HG02884 (cell line): ENCODE results near the gene IFNGR2.
"Not testable (repeated sequence)": the region's sequence is repeated elsewhere in the genome, so short reads cannot be mapped to it uniquely, and the experiment has no call there.

Experiments used
- ATAC-seq: cut with Tn5 transposase; IDR thresholded peaks from one replicate; pipeline ENCODE4 v1.9.1; 2021; ENCODE audit warnings: mild to moderate bottlenecking, moderate library complexity; ENCODE audit not compliant: unreplicated experiment

IFNGR2 gene

DNA sequence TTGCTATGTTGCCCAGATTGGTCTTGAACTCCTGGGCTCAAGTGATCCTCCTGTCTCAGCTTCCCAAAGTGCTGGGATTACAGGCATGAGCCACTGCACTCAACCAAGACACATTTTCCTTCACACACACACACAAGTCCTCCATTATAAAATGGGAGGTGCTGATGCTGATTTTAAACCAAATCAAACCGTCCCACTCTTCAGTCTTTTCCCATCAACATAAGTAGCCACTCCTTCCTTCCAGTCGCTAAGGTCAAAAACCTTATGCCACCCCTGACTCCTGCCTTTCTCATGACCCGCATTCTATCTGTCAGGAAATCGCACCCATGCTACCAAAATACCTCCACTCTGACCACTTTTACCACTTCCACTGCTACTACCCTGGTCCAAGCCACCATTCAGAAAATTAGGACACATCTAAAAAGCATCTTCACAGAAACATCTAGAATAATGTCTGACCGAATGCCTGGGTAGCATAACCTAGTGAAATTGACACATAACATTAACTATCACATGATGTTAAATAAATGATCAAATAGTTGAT is 28.0 kb upstream of the IFNGR2 start:
- ATAC-seq: no peak

DNA sequence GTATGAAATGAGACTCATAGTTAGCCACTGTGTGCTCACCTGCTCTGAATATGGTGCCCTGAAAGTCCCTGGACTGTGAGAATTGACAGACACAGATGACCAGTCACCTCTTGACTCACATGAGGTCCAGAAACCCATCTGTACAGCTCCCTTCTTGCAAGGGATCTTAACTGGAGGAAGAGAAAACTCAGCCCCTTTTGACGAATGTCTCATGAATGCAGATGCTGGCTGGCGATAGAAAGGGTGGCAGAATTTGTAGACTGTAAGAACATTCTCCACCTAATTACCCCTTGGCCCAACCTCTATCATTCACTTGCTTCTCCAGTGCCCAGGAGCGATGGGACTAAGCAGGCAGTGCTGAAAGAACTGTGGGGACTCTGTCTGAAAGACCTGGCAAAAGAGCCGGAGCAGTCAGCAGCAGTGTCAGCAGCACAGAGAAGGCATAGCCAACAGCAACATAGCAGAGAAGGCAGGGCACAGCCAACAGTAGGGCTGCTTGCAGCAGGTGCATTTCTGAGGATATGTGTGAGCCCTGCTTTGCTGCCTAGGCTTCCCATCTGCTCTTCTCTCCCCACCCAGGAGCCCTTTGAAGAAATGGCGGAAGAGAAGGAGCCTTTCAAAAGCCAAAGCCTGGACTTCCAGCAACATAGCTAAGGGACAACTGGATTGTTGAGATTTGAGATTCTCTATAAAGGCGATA is 25.8 kb upstream of the IFNGR2 start:
- ATAC-seq: no peak

DNA sequence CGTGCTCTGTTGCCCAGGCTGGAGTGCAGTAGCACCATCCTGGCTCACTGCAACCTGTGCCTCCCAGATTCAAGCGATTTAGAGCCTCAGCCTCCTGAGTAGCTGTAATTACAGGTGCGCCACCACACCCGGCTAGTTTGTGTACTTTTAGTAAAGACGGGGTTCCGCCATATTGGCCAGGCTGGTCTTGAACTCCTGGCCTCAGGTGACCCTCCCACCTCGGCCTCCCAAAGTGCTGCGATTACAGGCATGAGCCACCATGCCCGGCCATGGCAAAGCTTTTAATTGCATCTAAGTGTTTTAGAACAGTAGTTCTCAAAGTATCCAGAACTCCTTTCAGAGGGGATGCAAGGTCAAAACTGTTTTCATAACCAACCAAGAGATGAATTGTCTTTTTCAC is 25.1 kb upstream of the IFNGR2 start:
- no peak for ATAC-seq

DNA sequence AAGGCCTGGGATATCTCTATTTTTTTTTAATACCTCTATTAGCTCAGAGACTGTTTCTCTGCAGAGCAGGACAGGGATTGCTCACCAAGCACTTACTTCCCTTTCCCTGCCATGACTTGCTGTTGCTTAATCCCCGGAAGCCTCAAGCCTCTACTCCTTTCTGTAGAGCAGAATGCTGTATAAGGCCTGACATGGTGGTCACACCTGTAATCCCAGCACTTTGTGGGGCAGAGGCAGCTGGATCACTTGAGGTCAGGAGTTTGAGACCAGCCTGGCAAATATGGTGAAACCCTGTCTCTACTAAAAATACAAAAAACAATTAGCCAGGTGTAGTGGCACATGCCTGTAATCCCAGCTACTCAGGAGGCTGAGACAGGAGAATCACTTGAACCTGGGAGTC is 23.3 kb upstream of the IFNGR2 start:
- ATAC-seq: not testable (repeated sequence)

DNA sequence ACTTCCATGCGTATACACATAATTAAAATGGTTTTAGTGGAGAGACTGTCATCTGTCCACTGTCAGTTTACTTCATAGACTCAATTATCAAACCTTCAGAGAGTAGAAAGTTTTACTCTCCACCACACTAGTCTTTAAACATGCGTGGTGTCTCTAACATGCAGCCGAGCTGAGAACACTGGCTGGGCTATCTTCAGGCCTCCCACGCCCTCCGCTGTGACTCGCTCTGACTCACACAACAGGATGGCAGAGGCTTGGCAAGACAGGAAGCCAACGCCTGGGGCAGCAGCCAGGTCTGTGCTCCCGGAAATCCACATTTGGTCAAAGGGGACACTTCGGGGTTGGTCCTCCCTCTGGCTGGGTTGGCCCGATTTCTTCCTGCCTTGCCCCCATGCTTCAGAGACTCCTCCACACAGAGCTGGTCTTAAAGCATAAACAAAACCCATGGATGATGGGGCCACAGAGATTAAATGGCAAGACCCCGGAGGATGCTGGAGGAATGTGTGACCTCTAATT is 22.7 kb upstream of the IFNGR2 start:
- peak; percentile 47 for ATAC-seq

DNA sequence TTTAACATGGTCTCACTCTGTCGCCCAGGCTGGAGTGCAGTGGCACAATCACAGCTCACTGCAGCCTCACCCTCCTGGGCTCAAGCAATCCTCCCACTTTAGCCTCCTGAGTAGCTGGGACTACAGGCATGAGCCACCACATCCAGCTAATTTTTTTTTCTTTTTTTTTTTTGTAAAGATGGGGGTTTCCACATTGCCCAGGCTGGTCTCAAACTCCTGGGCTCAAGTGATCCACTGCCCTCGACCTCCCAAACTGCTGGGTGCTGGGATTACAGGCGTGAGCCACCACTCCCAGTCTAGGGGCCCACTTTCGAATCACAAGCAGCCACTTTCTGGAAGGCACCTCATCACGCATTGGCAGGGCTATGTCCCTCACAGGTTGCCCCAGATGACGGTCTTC is 21.8 kb upstream of the IFNGR2 start:
- ATAC-seq: not testable (repeated sequence)

DNA sequence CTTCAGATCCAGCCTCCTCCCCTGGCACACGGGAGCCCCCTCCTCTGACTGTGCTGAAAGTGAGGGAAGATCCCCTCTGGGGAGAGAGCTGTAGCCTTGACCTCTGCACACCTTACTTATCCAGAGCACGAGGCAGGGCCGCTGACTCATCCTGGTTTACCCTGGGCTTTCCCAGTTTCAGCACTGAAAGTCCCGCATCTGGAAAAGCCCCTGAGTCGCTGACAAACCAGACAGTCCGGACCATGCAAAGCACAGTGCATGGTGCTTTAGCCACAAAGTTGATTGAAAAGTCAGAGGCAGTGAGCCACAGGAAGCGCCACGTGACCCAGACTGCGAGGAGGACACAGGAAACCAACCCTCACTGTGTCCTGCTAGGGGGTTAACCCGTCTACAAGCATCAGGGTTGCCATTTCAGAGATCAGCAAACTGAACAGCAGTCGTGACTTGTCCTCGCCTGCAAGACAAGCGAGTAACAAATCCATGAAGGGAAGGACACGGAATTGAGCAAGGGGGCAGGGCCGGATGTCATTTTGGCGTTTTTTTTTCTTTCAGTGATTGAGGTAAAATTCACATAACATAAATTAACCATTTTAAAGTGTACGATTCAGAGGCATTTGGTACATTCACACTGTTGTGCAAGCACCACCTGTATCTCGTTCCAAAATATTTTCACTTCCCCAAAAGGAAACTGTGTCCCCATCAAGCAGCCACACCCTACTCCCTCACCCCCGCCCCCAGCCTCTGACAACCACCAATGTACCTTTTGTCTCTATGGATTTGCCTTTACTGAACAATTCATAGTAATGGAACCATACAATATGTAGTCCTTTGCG is 19.9 kb upstream of the IFNGR2 start:
- ATAC-seq: peak; percentile 74

DNA sequence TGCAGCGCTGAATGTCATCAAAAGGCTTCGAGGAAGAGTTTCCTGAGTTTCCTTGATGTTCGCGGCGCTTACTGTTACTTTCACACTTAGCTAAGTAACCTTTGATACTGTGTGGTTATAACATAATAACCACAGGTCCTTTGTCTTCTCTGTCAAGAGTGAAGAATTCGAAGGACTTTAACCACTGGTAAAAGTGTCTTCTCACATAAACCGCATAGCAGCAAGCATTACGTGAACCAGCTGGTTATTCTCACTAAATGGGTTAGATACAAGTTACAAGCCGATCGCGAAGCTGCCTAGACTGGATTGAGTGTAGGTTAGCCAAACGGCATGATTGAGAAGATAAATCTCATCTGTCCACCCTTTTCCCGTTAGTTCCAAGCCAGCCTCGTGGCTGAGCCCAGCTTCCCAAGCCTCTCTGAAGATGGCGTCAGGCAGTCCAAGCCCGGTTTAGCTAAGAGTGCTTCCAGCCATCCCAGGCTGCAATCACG is 18.3 kb upstream of the IFNGR2 start:
- ATAC-seq: no peak

DNA sequence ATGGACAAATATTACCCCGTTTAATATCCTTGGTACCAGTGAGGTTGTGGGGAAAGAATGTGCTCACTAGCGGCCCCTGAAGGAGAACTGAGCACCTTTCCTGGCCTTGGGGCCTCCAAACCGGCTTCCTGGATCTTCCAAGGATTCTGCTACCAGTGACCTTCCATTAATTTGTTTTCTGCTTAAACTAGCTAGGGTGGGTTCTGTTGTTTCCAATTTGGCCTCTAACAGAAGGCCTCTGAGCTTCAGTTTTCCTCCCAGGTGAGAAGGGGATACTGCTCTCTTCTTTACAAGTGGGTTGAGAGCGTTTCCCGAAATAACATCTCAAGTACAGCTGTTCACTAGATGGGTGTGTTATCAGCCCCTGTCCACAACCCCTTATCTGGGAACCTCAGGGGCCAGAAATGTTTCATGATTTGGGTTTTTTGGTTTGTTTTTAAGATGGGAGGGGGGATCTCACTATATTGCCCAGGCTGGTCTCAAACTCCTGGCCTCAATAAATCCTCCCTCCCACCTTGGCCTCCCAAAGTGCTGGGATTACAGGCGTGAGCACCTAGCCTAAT is 16.9 kb upstream of the IFNGR2 start:
- no peak for ATAC-seq

DNA sequence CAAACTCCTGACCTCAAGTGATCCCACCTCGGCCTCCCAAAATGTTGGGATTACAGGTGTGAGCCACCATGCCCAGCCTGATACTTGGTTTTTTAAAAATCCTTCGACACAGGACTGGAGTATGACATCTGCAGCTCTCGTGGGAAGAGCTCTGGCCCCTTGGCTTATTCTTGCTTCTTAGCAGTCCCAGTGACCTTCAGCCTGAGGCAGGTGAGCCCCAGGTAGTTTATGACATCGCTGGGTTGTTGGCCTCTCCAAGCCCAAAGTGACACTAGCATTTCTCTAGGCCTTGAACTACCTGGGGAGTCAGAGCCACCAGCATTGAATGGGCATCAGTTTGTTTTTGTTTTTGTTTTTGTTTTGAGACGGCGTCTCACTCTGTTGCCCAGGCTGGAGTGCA is 15.9 kb upstream of the IFNGR2 start:
- ATAC-seq: no peak

DNA sequence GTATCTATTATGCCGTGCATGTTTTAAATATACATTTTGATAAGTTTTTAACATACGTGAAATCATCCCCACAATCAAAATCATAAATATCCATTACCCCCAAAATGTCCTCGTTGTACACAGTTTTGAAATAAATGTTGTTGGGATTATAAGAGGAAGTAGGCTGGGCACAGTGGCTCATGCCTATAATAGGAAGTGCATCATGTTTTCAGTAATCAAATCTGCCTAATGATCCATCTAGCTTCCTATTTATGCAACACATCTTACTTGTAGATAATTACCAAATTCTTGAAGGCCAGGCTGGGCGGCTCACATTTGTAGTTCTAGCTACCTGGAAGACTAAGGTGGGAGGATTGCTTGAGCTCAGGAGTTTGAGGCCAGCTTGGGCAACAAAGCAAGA is 15.0 kb upstream of the IFNGR2 start:
- ATAC-seq: no peak

DNA sequence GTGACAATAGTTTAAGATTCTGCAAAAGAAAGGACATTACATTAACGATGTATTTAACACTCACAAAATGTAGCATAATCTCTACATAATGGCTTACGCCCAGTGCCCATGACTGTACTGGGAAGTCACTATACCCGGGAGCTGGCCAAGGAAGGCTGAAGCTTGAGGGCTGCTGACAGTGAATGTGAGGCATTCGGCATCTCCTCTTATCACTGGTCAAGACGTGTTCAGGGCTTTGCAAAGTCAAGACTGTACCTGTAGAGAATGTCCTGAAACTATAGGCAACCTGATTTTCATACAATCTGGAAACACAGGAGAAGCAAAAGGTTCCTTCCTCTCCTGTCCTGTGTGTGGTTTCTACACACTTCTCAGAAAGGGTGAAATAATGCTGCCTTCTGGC is 12.7 kb upstream of the IFNGR2 start:
- no peak for ATAC-seq

DNA sequence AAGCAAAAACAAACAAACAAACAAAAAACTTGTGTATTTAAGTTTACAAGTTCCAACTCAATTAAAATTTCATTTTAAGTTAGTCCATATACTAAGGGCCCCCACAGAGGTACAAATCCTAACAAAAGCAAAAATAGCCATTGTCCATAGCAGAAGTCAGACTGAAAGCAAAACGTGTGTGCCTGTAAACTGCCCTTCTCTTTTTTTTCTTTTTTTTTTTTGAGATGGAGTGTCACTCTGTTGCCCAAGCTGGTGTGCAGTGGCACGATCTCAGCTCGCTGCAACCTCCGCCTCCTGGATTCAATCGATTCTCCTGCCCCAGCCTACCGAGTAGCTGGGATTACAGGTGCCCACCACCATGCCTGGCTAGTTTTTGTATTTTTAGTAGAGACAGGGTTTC is 11.6 kb upstream of the IFNGR2 start:
- no peak for ATAC-seq

DNA sequence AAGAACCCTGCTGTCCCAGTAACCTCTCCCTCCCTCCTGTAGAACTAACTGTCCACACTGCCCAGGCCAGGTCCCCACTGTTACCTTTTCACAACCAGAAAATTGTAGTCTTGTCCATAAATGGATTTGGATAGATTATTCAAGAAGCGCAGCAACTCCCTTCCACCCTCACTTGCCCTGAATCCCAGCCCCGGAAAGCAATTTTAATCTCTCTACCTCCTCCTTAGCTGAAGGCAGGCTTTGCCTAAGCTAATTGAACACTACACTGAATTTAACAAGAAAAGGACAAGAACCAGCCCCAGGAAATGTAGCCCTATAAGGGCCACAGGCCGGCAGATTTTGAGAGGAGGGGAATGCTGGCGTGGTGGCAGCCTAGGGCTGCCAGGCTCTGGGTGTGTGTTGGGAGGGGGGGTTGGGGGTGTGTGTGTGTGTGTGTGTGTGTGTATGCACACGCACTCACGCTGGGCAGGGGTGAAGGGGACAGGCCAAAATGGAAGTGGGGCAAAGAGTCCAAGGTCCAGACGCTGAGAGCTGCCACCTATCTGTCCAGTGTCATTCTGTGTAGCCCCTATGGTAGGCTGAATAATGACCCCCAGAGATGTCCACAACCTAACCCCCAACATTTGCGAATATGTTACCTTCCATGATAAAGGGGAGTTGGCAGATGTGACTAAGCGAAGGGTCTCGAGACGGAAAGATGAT is 10.8 kb upstream of the IFNGR2 start:
- ATAC-seq: no peak

DNA sequence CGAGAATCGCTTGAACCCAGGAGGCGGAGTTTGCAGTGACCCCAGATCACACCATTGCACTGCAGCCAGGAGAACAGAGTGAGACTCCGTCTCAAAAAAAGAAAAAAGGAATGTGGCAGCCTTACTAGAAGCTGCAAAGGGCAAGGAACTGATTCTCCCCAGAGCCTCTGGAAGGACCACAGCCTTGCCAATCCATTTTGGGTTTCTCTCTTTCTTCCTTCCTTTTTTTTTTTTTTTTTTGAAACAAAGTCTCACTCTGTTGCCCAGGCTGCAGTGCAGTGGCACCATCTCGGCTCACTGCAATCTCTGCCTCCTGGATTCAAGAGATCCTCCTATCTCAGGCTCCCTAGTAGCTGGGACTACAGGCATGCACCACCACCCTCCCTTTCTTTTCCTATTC is 9.9 kb upstream of the IFNGR2 start:
- no peak for ATAC-seq

DNA sequence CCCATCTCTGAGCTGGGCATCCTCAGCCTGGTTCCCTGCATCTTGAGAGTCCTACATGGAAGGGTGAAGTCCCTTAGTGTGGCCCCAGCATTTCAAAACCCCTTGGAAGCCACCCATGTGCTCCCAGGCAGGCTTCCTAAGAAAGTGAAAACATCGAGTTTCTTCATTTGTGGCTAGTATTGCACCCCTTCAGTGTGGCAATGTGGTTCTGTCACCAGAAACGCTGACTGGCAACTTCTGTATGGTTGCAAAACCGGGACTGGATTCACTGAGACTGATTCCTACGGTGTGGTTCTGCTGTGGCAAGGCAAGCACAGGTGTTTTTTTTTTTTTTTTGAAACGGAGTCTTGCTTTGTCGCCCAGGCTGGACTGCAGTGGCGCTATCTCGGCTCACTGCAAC is 9.0 kb upstream of the IFNGR2 start:
- no peak for ATAC-seq

DNA sequence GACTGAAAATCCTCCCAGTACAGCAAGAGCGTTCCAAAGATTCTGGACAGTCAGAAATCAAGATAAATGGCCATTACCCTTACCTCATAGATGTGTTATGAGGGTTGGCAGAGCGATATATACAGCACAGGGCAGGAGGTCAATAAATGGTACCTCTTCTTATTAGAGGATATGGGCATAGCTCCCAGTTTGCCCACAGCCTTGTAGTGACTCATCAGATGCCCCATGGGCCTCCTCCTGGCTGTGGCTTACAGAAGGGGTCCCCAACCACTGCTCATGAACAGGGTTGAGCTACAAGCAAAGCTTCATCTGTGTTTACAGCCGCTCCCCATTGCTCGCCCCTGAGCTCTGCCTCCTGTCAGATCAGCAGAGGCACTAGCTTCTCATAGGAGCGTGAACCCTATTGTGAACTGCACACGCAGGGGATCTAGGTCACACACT is 7.3 kb upstream of the IFNGR2 start:
- ATAC-seq: no peak

DNA sequence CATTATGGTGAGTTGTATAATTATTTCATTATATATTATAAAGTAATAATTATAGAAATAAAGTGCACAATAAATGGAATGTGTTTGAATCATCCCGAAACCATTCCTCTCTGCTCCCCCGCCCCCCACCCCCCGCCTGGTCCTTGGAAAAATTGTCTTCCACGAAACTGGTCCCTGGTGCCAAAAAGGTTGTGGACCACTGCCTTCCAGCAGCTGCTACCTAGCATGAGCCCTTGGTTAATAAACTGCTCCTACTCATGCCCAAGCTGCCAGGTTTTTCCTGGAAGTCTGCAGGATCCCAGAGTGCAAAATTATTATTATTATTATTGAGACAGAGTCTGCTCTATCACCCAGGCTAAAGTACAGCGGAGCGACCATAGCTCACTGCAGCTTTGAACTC is 6.8 kb upstream of the IFNGR2 start:
- ATAC-seq: no peak

DNA sequence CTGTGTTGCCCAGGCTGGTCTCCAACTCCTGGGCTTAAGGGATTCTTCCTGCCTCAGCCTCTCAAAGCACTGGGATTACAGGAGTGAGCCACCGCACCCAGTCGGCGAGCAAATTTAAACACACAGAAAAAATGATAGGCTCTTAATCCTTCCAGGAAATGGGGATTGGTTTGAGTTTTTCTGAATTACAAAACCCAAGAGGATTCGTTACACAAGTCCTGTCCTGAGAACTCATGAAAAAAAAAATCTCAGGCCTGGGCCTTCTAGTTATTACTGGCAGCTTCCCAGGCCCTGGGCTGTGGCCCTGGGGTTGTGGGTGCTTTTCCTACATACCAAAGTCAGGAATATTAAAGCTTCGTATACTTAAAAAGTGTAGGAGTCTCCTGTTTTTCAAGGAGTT is 6.3 kb upstream of the IFNGR2 start:
- ATAC-seq: no peak

DNA sequence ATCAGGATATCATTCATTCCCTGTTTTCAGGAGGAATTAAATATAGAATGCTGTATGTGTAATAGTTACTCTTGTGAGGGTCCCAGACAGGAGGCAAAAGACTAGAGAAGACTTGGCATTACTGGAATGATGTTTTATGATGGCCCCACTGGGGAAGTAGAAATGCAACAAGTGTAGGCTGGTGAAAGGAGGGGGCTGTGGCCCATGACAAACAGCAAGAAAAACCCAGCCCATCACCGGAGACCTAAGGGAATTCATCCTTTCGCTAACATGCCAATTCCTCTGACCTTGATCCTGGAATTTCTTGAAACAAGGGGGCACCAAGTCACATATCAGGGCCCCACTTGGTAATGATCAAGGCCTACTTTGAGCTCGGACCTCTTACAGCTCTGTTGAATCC is 5.5 kb upstream of the IFNGR2 start:
- ATAC-seq: no peak

DNA sequence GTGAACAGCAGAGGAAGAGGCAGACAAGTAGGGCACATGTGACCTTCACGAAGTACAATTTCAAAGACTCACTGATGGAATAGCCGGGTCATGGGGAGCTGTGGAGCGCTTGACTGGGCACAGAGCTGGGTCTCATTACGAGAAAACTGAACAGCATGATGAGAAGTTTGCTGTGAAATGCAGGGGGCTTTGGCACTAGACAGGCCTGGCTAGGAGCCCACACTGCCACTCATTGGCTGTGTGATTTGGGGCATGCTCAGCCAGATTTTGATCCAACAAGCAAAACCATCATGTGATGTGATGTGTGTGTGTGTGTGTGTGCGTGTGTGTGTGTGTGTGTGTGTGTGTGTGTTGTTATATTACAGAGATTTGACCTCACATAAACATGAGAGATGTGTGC is 4.9 kb upstream of the IFNGR2 start:
- ATAC-seq: no peak
